Right atrium auricular region (tissue), 2 donors: ENCODE data around the gene SRSF2. TPM values are rescaled to one million over a fixed set of nuclear protein-coding genes. Genes with fewer than 3 reads are reported as not detected.

Experiments used
- DNase-seq: peaks from one replicate; pipeline ENCODE4 v3.0.0-alpha.2; 2019; ENCODE audit warnings: low spot score
- H3K27ac ChIP-seq, 2 donors: fragments of 200-600 bp; sonication (generic); 1 replicate in 1 of 2; 2 replicates in 1 of 2; pipeline ENCODE4 v1.5.1; 2016 to 2019
- H3K27me3 ChIP-seq, 2 donors: fragments of 200-600 bp; sonication (generic); one replicate each; pipeline versions ENCODE4 v1.5.1 to v1.6.0; 2017 to 2019
- H3K36me3 ChIP-seq: fragments of 200-600 bp; sonication (generic); one replicate; pipeline ENCODE4 v1.5.1; 2016
- H3K4me1 ChIP-seq, 2 donors: fragments of 200-600 bp; sonication (generic); one replicate each; pipeline versions ENCODE4 v1.5.1 to v1.6.0; 2017 to 2019
- H3K4me3 ChIP-seq, 2 donors: fragments of 200-600 bp; sonication (generic); 1 replicate in 1 of 2; 2 replicates in 1 of 2; pipeline ENCODE4 v1.5.1; 2017 to 2019; ENCODE audit warnings: mild to moderate bottlenecking in 1 of 2, moderate library complexity in 1 of 2
- H3K9me3 ChIP-seq, 2 donors: fragments of 200-600 bp; sonication (generic); one replicate each; pipeline ENCODE4 v1.5.1; 2019
- CTCF ChIP-seq, 2 donors: fragments of 200-600 bp; sonication (generic); IDR thresholded peaks; one replicate each; pipeline ENCODE4 v1.5.1; 2019; ENCODE audit warnings: antibody characterized with exemption in 2 of 2
- microRNA counts, 2 donors: library from miRNA; unstranded; fragments of <30 nt; microRNA quantifications; one replicate each; lab custom pipeline; 2016 to 2017
- microRNA-seq, 2 donors: library from miRNA; unstranded; fragments of <30 nt; microRNA quantifications; one replicate each; pipeline ENCODE4, GENCODE V29; 2016 to 2017; ENCODE audit warnings: borderline number of aligned reads in 2 of 2, borderline replicate concordance in 1 of 2
- total RNA-seq, 2 donors: library from RNA; depleted of rRNA; stranded (reverse); fragments of >200 nt; gene quantifications; one replicate each; pipeline ENCODE4 v1.1.0, GENCODE V29; 2016

The SRSF2 gene
- total RNA-seq, 2 donors from 2014 or later, result 78.3 to 135 TPM

DNA sequence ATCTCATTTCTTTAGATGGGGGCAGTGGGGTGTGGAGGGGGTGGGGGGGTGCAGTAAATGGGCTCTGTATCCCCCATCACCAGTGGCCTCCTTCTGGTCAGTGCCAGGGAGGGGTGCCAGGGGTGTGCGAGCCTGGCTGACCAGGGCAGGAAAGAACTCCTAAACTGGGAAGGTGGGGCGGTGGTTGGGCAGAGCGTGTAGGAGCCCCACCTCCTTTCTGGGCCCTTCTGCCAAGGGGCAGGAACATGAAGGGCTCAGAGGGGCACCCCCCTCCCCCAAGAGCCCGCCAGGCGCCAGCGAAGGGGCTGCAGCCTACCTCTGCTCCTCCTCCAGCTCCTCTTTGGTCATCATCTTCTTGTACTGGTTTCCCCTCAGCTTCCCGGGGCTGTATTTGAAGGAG, 52.4 kb downstream of the SRSF2 start:
- H3K36me3 ChIP-seq, result peaks cover 49% of the 10 kb centered on the region
- peak overlapping the region; percentile 93 to 98 for H3K27ac ChIP-seq
- H3K4me1 ChIP-seq, result peaks cover 0 to 91% of the 10 kb centered on the region in 2 donors
- no peak for DNase-seq
- no peak overlapping the region for H3K4me3 ChIP-seq
- no peak for TF ChIP-seq CTCF (IDR thresholded peaks at IDR 0.05)
- no peaks in the 10 kb centered on the region for H3K9me3 ChIP-seq
- H3K27me3 ChIP-seq, result no peaks in the 10 kb centered on the region

MicroRNAs within 50 kb of the gene (microRNA counts, 767-probe panel; counts per million panel counts)
- microRNA hsa-miR-636 (lab: Ali Mortazavi, UCI), result 0 to 31.0 counts per million in 2 donors

Small RNA genes within 50 kb of the gene (microRNA-seq; reads per million reads assigned to microRNA genes)
- gene MIR636, result 0 reads per million in 2 donors

Other genes starting within 250 kb of the SRSF2 start
- 10 to 100 TPM; 13.6 to 14.8 TPM for gene RHBDF2, start 235.9 kb downstream of the SRSF2 start, total RNA-seq
- 10 to 100 TPM; 23.0 to 48.7 TPM for gene CYGB, start 199.6 kb downstream of the SRSF2 start, total RNA-seq
- gene PRCD, start 197.3 kb downstream of the SRSF2 start, total RNA-seq, result 1 to 10 TPM; 2.1 to 3.5 TPM
- gene ST6GALNAC2, start 151.5 kb downstream of the SRSF2 start, total RNA-seq, result 1 to 10 TPM; 4.5 to 6.4 TPM
- 1 to 10 TPM; 2.4 to 7.1 TPM for gene ST6GALNAC1, start 93.6 kb downstream of the SRSF2 start, total RNA-seq
- gene MXRA7, start 26.4 kb downstream of the SRSF2 start, total RNA-seq, result 100 to 1,000 TPM; 440 to 644 TPM
- gene JMJD6, start 10.7 kb downstream of the SRSF2 start, total RNA-seq, result 10 to 100 TPM; 35.0 to 37.4 TPM
- 10 to 100 TPM; 22.6 to 26.8 TPM for gene METTL23, start 10.5 kb downstream of the SRSF2 start, total RNA-seq
- gene MFSD11, start 788 bp upstream of the SRSF2 start, total RNA-seq, result 10 to 100 TPM; 24.8 to 29.3 TPM
- not detected for gene MGAT5B, start 131.1 kb upstream of the SRSF2 start, total RNA-seq